ENCODE data around the gene AS3MT. TPM values are rescaled to one million over a fixed set of nuclear protein-coding genes. Genes with fewer than 3 reads are reported as not detected.
A peak's percentile ranks its signal among the peaks of the same experiment; 100 is the strongest.
"Not testable (repeated sequence)": the region's sequence is repeated elsewhere in the genome, so short reads cannot be mapped to it uniquely, and the experiment has no call there.

Gene AS3MT
- total and polyA plus RNA-seq, 2 experiments from 2014 or later: 0.49 to 2.3 TPM

- H4K20me1 ChIP-seq (ENCODE audit: insufficient read depth): no peaks in the 10 kb centered on the region
- in situ Hi-C loops (cut with MboI): no loop called here
- H3K4me2 ChIP-seq (ENCODE audit: unreplicated experiment): no peak overlapping the region
- no peak overlapping the region for H3K9ac ChIP-seq
- H3K79me2 ChIP-seq (ENCODE audit: insufficient read depth): 0 out of 2 replicates have a peak, but pooled peaks cover 2% of the 10 kb centered on the region
- no peak for DNase-seq
- 71 to 78% methylated on average over 9 of the region's 9 CpGs for WGBS, 2 experiments (ENCODE audit: low coverage in 1 of 2, low lambda C conversion rate in 2 of 2, missing lambda C conversion rate in 2 of 2)
- no peak overlapping the region for H2AFZ ChIP-seq
- no peaks in the 10 kb centered on the region for H3K9me2 ChIP-seq (ENCODE audit: insufficient read depth)
- H3K27ac ChIP-seq: no peak overlapping the region
- H3K27me3 ChIP-seq (replicated peaks; ENCODE audit: insufficient read depth): no peaks in the 10 kb centered on the region
- H3K36me3 ChIP-seq (ENCODE audit: low read depth): no peaks in the 10 kb centered on the region
- H3F3A ChIP-seq (ENCODE audit: insufficient read depth): peaks cover 2% of the 10 kb centered on the region
- no peak for TF ChIP-seq EZH2phosphoT487 (IDR thresholded peaks at IDR 0.05; ENCODE audit: insufficient read depth, low read depth)
- no peak for TF ChIP-seq EZH2 (IDR thresholded peaks at IDR 0.05; ENCODE audit: insufficient read depth, poor library complexity, severe bottlenecking)
- H3K9me3 ChIP-seq (ENCODE audit: low read depth): no peaks in the 10 kb centered on the region
- no peak overlapping the region for H3K4me3 ChIP-seq
- H3K4me1 ChIP-seq (ENCODE audit: insufficient read depth): peaks cover 2% of the 10 kb centered on the region; the same call in 1 of the 2 replicates
Measured at GRCh38 chr10:102850025-102850518, 19.2 kb upstream of the AS3MT start.

DNA sequence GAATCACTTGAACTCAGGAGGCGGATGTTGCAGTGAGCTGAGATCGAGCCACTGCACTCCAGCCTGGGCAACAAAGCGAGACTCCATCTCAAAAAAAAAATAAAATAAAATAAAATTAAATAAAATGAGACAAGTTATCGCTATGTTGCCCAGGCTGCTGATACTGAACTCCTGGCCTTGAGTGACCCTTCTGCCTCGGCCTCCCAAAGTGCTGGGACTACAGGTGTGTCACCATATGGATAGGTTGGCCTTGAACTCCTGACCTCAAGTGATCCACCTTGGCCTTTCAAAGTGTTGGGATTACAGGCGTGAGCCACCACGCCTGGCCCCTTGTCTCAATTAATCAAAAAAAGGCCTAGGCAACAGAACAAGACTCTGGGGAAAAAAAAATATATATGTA is 16.0 kb upstream of the AS3MT start:
- not testable (repeated sequence) for DNase-seq, H2AFZ ChIP-seq
- 90 to 92% methylated on average over 7 of the region's 7 CpGs for WGBS, 2 experiments (ENCODE audit: low coverage in 1 of 2, low lambda C conversion rate in 2 of 2, missing lambda C conversion rate in 2 of 2)

GRCh38 chr10:102855731-102856436 is 13.4 kb upstream of the AS3MT start:
- peaks cover 16% of the 10 kb centered on the region for H3F3A ChIP-seq (ENCODE audit: insufficient read depth)
- DNase-seq: peak; percentile 97
- H3K9me2 ChIP-seq (ENCODE audit: insufficient read depth); H3K27me3 ChIP-seq (replicated peaks; ENCODE audit: insufficient read depth); H3K9me3 ChIP-seq (ENCODE audit: low read depth); in situ Hi-C loops (cut with MboI); H3K36me3 ChIP-seq (ENCODE audit: low read depth); H4K20me1 ChIP-seq (ENCODE audit: insufficient read depth): not testable (repeated sequence)
- peaks cover 30% of the 10 kb centered on the region for H3K79me2 ChIP-seq (ENCODE audit: insufficient read depth)
- H3K4me1 ChIP-seq (ENCODE audit: insufficient read depth): peaks cover 20% of the 10 kb centered on the region
- peak overlapping the region; percentile 46 for H2AFZ ChIP-seq
- peak overlapping the region; percentile 97 for H3K4me3 ChIP-seq
- 9 to 10% methylated on average over 11 of the region's 11 CpGs for WGBS, 2 experiments (ENCODE audit: low coverage in 1 of 2, low lambda C conversion rate in 2 of 2, missing lambda C conversion rate in 2 of 2)
- H3K9ac ChIP-seq: peak overlapping the region; percentile 47
- peak overlapping the region; percentile 75 for H3K4me2 ChIP-seq (ENCODE audit: unreplicated experiment)
- H3K27ac ChIP-seq: peak overlapping the region; percentile 94

More for the DNA sequence above, 16.0 kb upstream of the AS3MT start:
- H3K36me3 ChIP-seq (ENCODE audit: low read depth); H3K27ac ChIP-seq; H3K27me3 ChIP-seq (replicated peaks; ENCODE audit: insufficient read depth); H3K4me3 ChIP-seq; H3K9me2 ChIP-seq (ENCODE audit: insufficient read depth); H3K9ac ChIP-seq; H3K4me2 ChIP-seq (ENCODE audit: unreplicated experiment); H3K9me3 ChIP-seq (ENCODE audit: low read depth); H4K20me1 ChIP-seq (ENCODE audit: insufficient read depth); in situ Hi-C loops (cut with MboI): not testable (repeated sequence)
- Histone ChIP-seq H3K79me2 (ENCODE audit: insufficient read depth) (peaks cover 24% of the 10 kb centered on the region), H3F3A (ENCODE audit: insufficient read depth) (peaks cover 16% of the 10 kb centered on the region), H3K4me1 (ENCODE audit: insufficient read depth) (peaks cover 20% of the 10 kb centered on the region)

DNA sequence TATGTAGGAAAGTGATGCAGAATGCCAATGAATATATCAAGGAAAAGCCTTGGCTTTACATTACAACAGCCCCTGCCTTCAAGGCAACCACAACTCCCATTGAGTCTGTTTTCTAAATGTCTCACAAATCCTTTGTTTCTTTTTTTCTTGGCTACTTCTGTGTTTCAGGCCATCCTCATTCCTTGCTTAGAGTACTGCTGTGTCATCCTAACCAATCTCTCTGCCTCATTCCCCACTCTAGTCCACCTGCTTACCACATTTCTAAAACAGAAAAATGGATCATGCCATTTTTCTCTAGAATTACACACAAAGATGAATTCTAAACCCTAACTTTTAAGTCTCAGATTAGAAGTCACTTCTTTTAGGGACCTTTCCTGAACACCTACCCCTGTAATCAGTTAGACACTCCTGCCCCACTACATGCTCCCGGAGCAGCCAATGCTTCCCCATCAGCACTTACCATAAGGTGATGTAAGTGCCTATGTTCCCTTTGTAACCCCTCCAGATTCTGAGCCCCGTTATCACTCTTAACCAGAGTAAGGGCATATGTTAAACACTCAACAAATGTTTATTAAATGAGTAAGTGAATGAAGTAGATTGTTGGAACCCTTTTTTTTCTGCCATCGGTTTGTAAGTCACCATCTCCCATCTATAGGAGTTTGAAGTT is 12.4 kb upstream of the AS3MT start:
- no peak overlapping the region for H2AFZ ChIP-seq
- H3K36me3 ChIP-seq (ENCODE audit: low read depth): no peaks in the 10 kb centered on the region
- no peaks in the 10 kb centered on the region for H3K9me2 ChIP-seq (ENCODE audit: insufficient read depth)
- peak overlapping the region; percentile 94; the same call in 1 of the 2 replicates for H3K27ac ChIP-seq
- H3K9ac ChIP-seq: no peak overlapping the region
- DNase-seq: no peak
- peaks cover 20% of the 10 kb centered on the region for H3K4me1 ChIP-seq (ENCODE audit: insufficient read depth)
- H3F3A ChIP-seq (ENCODE audit: insufficient read depth): peaks cover 16% of the 10 kb centered on the region
- H3K9me3 ChIP-seq (ENCODE audit: low read depth): no peaks in the 10 kb centered on the region
- peaks cover 30% of the 10 kb centered on the region for H3K79me2 ChIP-seq (ENCODE audit: insufficient read depth)
- H3K4me3 ChIP-seq: no peak overlapping the region
- H3K4me2 ChIP-seq (ENCODE audit: unreplicated experiment): peak overlapping the region; percentile 75
- TF ChIP-seq EZH2phosphoT487 (IDR thresholded peaks at IDR 0.05; ENCODE audit: insufficient read depth, low read depth) (no peak), EZH2 (IDR thresholded peaks at IDR 0.05; ENCODE audit: insufficient read depth, poor library complexity, severe bottlenecking) (no peak)
- H4K20me1 ChIP-seq (ENCODE audit: insufficient read depth): no peaks in the 10 kb centered on the region
- in situ Hi-C loops (cut with MboI): no loop called here
- no peaks in the 10 kb centered on the region for H3K27me3 ChIP-seq (replicated peaks; ENCODE audit: insufficient read depth)
- WGBS, 2 experiments (ENCODE audit: low coverage in 1 of 2, low lambda C conversion rate in 2 of 2, missing lambda C conversion rate in 2 of 2): 90 to 94% methylated on average over 3 of the region's 3 CpGs
